NT2/D1 (cell line): ENCODE measurements around the gene KISS1R.

ENCODE experiments used
- DNase-seq: peaks from one replicate; pipeline ENCODE4 v3.0.0-alpha.2; 2011; ENCODE audit warnings: low read depth, low spot score
- H3K27me3 ChIP-seq: 2 replicates; pipeline ENCODE4 v1.6.0; 2011; ENCODE audit warnings: mild to moderate bottlenecking; ENCODE audit not compliant: insufficient read length, insufficient read depth
- H3K36me3 ChIP-seq: 2 replicates; pipeline ENCODE4 v1.6.1; 2011; ENCODE audit warnings: mild to moderate bottlenecking, low read length, mixed read lengths; ENCODE audit not compliant: insufficient read depth, insufficient read length
- H3K4me1 ChIP-seq: 2 replicates; pipeline ENCODE4 v1.5.1; 2011; ENCODE audit not compliant: insufficient read depth, insufficient read length
- H3K4me3 ChIP-seq: 2 replicates; pipeline ENCODE4 v1.5.1; 2011; ENCODE audit warnings: low read depth; ENCODE audit not compliant: insufficient read length
- H3K9ac ChIP-seq: 2 replicates; pipeline ENCODE4 v1.6.0; 2011; ENCODE audit warnings: low read depth; ENCODE audit not compliant: insufficient read length
- H3K9me3 ChIP-seq: 2 replicates; pipeline ENCODE4 v1.5.1; 2011; ENCODE audit warnings: mild to moderate bottlenecking, low read length; ENCODE audit not compliant: insufficient read depth
- SUZ12 ChIP-seq: IDR thresholded peaks from 2 replicates; pipeline ENCODE4 v1.6.1; 2011; ENCODE audit not compliant: insufficient read length, insufficient read depth; ENCODE audit errors: extremely low read depth
- YY1 ChIP-seq: IDR thresholded peaks from 2 replicates; pipeline ENCODE4 v1.6.1; 2011; ENCODE audit not compliant: insufficient read length, insufficient read depth
- ZNF274 ChIP-seq: IDR thresholded peaks from 2 replicates; pipeline ENCODE4 v1.6.1; 2011; ENCODE audit warnings: mild to moderate bottlenecking, low read depth, low read length

The KISS1R gene

DNA sequence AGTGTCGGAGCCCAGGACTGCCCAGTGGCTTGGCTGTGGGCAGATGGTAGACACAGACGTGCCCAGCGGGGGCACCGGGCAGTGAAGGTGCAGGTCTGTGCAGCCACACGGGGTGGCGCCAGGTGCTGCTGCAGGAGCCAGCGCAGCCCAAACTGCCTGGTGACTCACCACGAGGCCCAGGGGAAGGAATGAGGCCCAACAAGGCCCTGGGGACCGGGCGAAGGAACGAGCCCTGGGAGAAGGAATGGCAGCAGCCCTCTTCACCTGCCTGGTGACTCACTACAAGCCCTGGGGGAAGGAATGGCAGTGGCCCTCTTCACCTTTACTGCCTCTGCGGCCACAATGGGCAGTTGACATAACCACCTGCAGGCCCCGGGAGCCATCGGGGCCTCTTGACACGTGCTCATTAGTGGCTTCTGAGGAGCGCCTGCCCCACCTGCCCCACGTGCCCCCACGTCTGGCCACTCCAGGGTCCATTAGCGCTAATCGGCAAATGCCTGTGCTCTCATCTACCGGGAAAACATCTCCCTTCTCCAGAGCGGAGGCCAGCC is 33.4 kb upstream of the KISS1R start:
- TF ChIP-seq ZNF274 (no peak), SUZ12 (no peak), YY1 (no peak)
- peaks cover 7% of the 10 kb centered on the region for H3K4me1 ChIP-seq
- no peak overlapping the region for H3K9ac ChIP-seq
- H3K27me3 ChIP-seq = no peaks in the 10 kb centered on the region
- no peak for DNase-seq
- H3K9me3 ChIP-seq = peaks cover 6% of the 10 kb centered on the region; the same call in 1 of the 2 replicates
- H3K4me3 ChIP-seq = no peak overlapping the region
- peaks cover 88% of the 10 kb centered on the region for H3K36me3 ChIP-seq

DNA sequence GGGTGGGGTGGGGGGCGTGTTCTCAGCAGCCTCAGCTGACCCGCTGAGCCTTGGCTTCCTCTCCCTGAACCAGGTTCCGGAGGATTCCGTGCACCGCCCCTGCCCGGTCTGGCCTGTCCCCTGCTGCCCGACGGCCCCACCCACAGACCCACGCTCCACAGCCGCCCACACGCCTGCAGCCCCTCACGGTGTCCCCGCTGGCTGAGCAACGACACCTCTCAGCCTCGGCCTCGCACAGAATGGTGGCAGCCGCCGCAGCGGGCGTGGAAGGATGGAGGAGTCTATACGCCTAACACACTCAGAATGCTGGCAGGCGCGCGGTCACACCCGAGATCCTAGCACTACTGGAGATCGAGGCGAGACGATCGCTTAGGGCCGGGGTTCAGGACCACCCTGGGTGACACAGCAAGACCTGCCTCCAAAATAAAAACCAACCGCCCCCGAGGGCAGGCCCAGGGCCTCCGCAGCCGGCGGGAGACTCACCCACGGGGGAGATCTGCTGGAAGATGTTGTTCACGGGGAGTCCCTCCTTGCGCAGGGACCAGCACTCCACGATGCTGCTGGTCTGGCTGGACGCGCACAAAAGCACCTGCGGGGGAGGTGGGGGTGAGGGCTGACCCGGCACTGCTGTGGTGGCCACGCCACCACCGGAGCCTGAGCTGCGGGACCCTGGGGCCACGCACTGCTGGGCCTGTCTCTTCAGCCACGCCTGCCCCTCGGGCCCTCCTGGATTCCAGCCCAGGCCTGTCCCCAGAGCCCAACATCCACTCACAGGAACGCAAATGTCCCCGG is 32.5 kb upstream of the KISS1R start:
- H3K27me3 ChIP-seq = no peaks in the 10 kb centered on the region
- TF ChIP-seq ZNF274 (no peak), YY1 (no peak), SUZ12 (no peak)
- no peak overlapping the region for H3K4me3 ChIP-seq
- H3K4me1 ChIP-seq = peaks cover 7% of the 10 kb centered on the region
- H3K9ac ChIP-seq = peak overlapping the region; percentile 42
- peaks cover 6% of the 10 kb centered on the region; the same call in 1 of the 2 replicates for H3K9me3 ChIP-seq
- H3K36me3 ChIP-seq = peaks cover 91% of the 10 kb centered on the region
- no peak for DNase-seq

GRCh38 chr19:885536-886224 is 31.5 kb upstream of the KISS1R start:
- H3K4me3 ChIP-seq = no peak overlapping the region
- H3K27me3 ChIP-seq = no peaks in the 10 kb centered on the region
- no peak for TF ChIP-seq YY1
- TF ChIP-seq SUZ12 = no peak
- TF ChIP-seq ZNF274 = no peak
- peaks cover 6% of the 10 kb centered on the region; the same call in 1 of the 2 replicates for H3K9me3 ChIP-seq
- DNase-seq = no peak
- H3K4me1 ChIP-seq = peaks cover 7% of the 10 kb centered on the region
- peaks cover 96% of the 10 kb centered on the region for H3K36me3 ChIP-seq
- no peak overlapping the region for H3K9ac ChIP-seq

GRCh38 chr19:887072-887471 is 30.1 kb upstream of the KISS1R start:
- Histone ChIP-seq H3K9me3 (no peaks in the 10 kb centered on the region), H3K36me3 (peaks cover 87% of the 10 kb centered on the region), H3K4me3 (no peak overlapping the region), H3K27me3 (no peaks in the 10 kb centered on the region), H3K4me1 (peaks cover 7% of the 10 kb centered on the region), H3K9ac (no peak overlapping the region)
- no peak for DNase-seq
- TF ChIP-seq YY1 (no peak), SUZ12 (no peak), ZNF274 (no peak)

DNA sequence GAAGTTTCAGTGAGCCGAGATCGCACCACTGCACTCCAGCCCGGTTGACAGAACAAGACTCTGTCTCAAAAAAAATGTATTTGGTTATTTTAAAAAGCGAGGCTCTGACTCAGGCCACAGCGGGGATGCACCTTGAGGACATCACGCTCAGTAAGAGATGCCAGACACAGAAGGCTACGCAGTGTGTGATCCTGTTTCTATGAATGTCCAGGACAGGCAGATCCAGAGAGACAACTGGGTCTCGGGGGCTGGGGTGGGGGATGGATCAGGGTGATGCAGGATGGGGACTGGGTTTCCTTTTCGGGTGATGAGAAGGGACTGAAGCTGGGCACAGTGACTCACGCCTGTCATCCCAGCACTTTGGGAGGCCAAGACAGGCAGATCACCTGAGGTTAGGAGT is 29.5 kb upstream of the KISS1R start:
- no peak for DNase-seq
- no peak for TF ChIP-seq YY1
- no peak for TF ChIP-seq ZNF274
- TF ChIP-seq SUZ12 = no peak
- no peak overlapping the region for H3K4me3 ChIP-seq
- H3K9me3 ChIP-seq = no peaks in the 10 kb centered on the region
- peaks cover 7% of the 10 kb centered on the region for H3K4me1 ChIP-seq
- no peaks in the 10 kb centered on the region for H3K27me3 ChIP-seq
- no peak overlapping the region for H3K9ac ChIP-seq
- H3K36me3 ChIP-seq = peaks cover 82% of the 10 kb centered on the region

DNA sequence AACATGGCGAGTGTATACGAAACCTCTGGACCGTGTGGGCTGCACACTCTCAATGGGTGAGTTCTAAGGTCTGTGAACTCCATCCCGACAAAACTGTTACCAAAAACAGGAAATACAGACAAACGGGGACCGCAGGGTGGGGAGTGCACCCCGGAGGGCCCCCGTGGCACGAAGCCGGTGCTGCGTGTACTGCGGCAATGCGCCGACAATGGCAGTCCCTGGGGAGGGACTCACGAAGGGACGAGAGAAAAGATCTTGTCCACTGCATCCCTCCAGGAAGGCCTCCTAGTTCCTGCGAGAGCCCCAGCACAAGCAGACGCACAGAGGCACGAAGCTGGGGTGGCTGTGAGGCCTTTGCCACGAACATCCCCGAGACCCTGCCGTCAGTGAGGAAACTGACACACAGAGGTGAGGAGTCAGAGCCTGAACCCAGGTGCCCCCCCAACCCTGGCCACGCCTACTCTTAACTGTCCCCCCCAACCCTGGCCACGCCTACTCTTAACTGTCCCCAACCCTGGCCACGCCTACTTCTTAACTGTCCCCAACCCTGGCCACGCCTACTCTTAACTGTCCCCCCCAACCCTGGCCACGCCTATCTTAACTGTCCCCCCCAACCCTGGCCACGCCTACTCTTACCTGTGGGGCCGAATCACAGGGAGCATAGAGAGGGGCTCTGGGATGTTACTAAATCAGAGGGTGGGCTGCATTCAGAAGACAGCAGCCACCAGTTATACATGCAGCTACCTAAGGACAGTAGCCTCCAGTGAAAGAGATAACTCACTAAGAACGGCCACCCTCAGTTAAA is 28.4 kb upstream of the KISS1R start:
- no peaks in the 10 kb centered on the region for H3K27me3 ChIP-seq
- no peak for DNase-seq
- H3K9ac ChIP-seq = peak overlapping the region; percentile 64
- no peak overlapping the region for H3K4me3 ChIP-seq
- TF ChIP-seq ZNF274 (no peak), YY1 (no peak), SUZ12 (no peak)
- H3K9me3 ChIP-seq = no peaks in the 10 kb centered on the region
- H3K4me1 ChIP-seq = peaks cover 7% of the 10 kb centered on the region
- peaks cover 70% of the 10 kb centered on the region for H3K36me3 ChIP-seq
